GM23338 (cell line): ENCODE measurements around the gene MAD1L1.

Experiments used
- CREB1 ChIP-seq: fragments of 250-450 bp; sonication (Bioruptor Pico); IDR thresholded peaks from 2 replicates; pipeline ENCODE4 v1.5.0; 2020; ENCODE audit warnings: low read depth, mild to moderate bottlenecking, moderate library complexity
- EZH2 ChIP-seq: fragments of 200-600 bp; sonication (generic); IDR thresholded peaks from one replicate; pipeline ENCODE4 v1.8.0; 2017; ENCODE audit warnings: antibody characterized with exemption, mild to moderate bottlenecking, low read depth; ENCODE audit not compliant: unreplicated experiment
- EZH2phosphoT487 ChIP-seq: fragments of 200-600 bp; sonication (generic); IDR thresholded peaks from one replicate; pipeline ENCODE4 v1.8.1; 2018; ENCODE audit warnings: antibody characterized with exemption; ENCODE audit not compliant: unreplicated experiment
- JUNB ChIP-seq: IDR thresholded peaks from one replicate; pipeline ENCODE4 v1.6.1; 2016; ENCODE audit warnings: antibody characterized with exemption; ENCODE audit not compliant: unreplicated experiment
- NANOG ChIP-seq: IDR thresholded peaks from 2 replicates; pipeline ENCODE4 v1.6.1; 2016; ENCODE audit warnings: antibody characterized with exemption, borderline replicate concordance
- POLR2AphosphoS5 ChIP-seq: IDR thresholded peaks from 2 replicates; pipeline ENCODE4 v1.6.1; 2016; ENCODE audit warnings: antibody characterized with exemption, low read depth
- STAT1 ChIP-seq: IDR thresholded peaks from one replicate; pipeline ENCODE4 v1.6.1; 2016; ENCODE audit warnings: antibody characterized with exemption; ENCODE audit not compliant: unreplicated experiment
- ZNF114 ChIP-seq: fragments of 250-450 bp; sonication (Bioruptor Pico); IDR thresholded peaks from 2 replicates; pipeline ENCODE4 v1.5.0; 2020; ENCODE audit warnings: mild to moderate bottlenecking, moderate library complexity
- TF ChIP-seq, protein P1 (sequence below), 2 experiments: fragments of 200-600 bp in 1 of 2; sonication (generic) in 1 of 2; conservative IDR thresholded peaks; 2 replicates each; pipeline versions ENCODE4 v1.5.1 to v1.6.1; 2016 to 2017; ENCODE audit warnings: antibody characterized with exemption in 2 of 2, low read depth in 2 of 2, mild to moderate bottlenecking in 2 of 2, moderate library complexity in 1 of 2
- TF ChIP-seq, protein P2 (sequence below): fragments of 250-450 bp; sonication (Bioruptor Pico); IDR thresholded peaks from 2 replicates; pipeline ENCODE4 v1.5.0; 2020; ENCODE audit warnings: mild to moderate bottlenecking, moderate library complexity
- TF ChIP-seq, protein P3 (sequence below): IDR thresholded peaks from one replicate; pipeline ENCODE4 v1.6.1; 2018; ENCODE audit warnings: antibody characterized with exemption; ENCODE audit not compliant: unreplicated experiment

DNA sequence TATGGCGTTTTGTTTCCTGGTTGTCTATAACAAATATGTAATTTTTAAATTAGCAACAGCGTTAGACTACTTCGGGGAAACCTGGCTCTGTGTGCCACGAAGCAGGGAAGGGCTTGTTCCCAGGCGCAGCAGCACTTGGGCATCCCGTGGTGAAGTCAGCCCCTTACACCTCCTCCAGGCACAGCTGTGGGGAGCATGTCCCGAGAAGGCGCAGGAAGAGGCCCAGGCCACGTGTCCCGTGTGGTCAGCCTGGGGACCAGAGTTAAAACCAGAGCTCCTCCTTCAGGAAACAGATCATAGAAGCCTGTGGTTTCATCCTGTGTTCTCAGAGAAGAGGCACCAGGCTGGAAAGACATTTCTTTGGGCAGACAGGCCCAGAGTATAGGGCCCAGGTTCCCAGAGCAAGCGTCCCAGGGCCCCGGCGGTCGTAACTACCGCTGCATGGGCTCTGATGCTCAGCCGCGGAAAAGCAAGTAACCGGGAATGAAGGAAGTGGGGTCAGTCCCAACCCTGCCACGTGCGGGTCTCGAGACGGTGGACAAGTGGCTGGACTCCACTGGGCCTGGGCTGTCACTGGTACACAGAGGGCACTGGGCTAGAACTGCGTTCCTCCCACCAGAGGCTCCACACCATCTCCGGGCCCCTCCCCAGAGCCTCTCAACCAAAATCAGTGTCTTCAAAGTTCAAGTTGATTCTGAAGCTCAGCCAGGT lies 16.4 kb upstream of the MAD1L1 start:
- no peak for TF ChIP-seq EZH2phosphoT487
- no peak for TF ChIP-seq EZH2
- TF ChIP-seq, protein P1, sequence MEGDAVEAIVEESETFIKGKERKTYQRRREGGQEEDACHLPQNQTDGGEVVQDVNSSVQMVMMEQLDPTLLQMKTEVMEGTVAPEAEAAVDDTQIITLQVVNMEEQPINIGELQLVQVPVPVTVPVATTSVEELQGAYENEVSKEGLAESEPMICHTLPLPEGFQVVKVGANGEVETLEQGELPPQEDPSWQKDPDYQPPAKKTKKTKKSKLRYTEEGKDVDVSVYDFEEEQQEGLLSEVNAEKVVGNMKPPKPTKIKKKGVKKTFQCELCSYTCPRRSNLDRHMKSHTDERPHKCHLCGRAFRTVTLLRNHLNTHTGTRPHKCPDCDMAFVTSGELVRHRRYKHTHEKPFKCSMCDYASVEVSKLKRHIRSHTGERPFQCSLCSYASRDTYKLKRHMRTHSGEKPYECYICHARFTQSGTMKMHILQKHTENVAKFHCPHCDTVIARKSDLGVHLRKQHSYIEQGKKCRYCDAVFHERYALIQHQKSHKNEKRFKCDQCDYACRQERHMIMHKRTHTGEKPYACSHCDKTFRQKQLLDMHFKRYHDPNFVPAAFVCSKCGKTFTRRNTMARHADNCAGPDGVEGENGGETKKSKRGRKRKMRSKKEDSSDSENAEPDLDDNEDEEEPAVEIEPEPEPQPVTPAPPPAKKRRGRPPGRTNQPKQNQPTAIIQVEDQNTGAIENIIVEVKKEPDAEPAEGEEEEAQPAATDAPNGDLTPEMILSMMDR (conservative IDR thresholded peaks at IDR 0.05; ENCODE audit: low read depth in 2 of 2) = no peak
- no peak for TF ChIP-seq POLR2AphosphoS5
- TF ChIP-seq, protein P2, sequence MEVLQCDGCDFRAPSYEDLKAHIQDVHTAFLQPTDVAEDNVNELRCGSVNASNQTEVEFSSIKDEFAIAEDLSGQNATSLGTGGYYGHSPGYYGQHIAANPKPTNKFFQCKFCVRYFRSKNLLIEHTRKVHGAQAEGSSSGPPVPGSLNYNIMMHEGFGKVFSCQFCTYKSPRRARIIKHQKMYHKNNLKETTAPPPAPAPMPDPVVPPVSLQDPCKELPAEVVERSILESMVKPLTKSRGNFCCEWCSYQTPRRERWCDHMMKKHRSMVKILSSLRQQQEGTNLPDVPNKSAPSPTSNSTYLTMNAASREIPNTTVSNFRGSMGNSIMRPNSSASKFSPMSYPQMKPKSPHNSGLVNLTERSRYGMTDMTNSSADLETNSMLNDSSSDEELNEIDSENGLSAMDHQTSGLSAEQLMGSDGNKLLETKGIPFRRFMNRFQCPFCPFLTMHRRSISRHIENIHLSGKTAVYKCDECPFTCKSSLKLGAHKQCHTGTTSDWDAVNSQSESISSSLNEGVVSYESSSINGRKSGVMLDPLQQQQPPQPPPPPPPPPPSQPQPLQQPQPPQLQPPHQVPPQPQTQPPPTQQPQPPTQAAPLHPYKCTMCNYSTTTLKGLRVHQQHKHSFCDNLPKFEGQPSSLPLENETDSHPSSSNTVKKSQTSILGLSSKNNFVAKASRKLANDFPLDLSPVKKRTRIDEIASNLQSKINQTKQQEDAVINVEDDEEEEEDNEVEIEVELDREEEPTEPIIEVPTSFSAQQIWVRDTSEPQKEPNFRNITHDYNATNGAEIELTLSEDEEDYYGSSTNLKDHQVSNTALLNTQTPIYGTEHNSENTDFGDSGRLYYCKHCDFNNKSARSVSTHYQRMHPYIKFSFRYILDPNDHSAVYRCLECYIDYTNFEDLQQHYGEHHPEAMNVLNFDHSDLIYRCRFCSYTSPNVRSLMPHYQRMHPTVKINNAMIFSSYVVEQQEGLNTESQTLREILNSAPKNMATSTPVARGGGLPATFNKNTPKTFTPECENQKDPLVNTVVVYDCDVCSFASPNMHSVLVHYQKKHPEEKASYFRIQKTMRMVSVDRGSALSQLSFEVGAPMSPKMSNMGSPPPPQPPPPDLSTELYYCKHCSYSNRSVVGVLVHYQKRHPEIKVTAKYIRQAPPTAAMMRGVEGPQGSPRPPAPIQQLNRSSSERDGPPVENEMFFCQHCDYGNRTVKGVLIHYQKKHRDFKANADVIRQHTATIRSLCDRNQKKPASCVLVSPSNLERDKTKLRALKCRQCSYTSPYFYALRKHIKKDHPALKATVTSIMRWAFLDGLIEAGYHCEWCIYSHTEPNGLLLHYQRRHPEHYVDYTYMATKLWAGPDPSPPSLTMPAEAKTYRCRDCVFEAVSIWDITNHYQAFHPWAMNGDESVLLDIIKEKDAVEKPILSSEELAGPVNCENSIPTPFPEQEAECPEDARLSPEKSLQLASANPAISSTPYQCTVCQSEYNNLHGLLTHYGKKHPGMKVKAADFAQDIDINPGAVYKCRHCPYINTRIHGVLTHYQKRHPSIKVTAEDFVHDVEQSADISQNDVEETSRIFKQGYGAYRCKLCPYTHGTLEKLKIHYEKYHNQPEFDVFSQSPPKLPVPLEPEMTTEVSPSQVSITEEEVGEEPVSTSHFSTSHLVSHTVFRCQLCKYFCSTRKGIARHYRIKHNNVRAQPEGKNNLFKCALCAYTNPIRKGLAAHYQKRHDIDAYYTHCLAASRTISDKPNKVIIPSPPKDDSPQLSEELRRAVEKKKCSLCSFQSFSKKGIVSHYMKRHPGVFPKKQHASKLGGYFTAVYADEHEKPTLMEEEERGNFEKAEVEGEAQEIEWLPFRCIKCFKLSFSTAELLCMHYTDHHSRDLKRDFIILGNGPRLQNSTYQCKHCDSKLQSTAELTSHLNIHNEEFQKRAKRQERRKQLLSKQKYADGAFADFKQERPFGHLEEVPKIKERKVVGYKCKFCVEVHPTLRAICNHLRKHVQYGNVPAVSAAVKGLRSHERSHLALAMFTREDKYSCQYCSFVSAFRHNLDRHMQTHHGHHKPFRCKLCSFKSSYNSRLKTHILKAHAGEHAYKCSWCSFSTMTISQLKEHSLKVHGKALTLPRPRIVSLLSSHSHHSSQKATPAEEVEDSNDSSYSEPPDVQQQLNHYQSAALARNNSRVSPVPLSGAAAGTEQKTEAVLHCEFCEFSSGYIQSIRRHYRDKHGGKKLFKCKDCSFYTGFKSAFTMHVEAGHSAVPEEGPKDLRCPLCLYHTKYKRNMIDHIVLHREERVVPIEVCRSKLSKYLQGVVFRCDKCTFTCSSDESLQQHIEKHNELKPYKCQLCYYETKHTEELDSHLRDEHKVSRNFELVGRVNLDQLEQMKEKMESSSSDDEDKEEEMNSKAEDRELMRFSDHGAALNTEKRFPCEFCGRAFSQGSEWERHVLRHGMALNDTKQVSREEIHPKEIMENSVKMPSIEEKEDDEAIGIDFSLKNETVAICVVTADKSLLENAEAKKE (CRISPR knock-in tag) = no peak
- TF ChIP-seq, protein P3, sequence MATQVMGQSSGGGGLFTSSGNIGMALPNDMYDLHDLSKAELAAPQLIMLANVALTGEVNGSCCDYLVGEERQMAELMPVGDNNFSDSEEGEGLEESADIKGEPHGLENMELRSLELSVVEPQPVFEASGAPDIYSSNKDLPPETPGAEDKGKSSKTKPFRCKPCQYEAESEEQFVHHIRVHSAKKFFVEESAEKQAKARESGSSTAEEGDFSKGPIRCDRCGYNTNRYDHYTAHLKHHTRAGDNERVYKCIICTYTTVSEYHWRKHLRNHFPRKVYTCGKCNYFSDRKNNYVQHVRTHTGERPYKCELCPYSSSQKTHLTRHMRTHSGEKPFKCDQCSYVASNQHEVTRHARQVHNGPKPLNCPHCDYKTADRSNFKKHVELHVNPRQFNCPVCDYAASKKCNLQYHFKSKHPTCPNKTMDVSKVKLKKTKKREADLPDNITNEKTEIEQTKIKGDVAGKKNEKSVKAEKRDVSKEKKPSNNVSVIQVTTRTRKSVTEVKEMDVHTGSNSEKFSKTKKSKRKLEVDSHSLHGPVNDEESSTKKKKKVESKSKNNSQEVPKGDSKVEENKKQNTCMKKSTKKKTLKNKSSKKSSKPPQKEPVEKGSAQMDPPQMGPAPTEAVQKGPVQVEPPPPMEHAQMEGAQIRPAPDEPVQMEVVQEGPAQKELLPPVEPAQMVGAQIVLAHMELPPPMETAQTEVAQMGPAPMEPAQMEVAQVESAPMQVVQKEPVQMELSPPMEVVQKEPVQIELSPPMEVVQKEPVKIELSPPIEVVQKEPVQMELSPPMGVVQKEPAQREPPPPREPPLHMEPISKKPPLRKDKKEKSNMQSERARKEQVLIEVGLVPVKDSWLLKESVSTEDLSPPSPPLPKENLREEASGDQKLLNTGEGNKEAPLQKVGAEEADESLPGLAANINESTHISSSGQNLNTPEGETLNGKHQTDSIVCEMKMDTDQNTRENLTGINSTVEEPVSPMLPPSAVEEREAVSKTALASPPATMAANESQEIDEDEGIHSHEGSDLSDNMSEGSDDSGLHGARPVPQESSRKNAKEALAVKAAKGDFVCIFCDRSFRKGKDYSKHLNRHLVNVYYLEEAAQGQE = no peak
- no peak for TF ChIP-seq NANOG
- no peak for TF ChIP-seq JUNB
- no peak for TF ChIP-seq ZNF114 (CRISPR knock-in tag)
- no peak for TF ChIP-seq STAT1
- TF ChIP-seq CREB1 (CRISPR knock-in tag) = no peak
